ENCODE results near the gene SGMS1.

DNA sequence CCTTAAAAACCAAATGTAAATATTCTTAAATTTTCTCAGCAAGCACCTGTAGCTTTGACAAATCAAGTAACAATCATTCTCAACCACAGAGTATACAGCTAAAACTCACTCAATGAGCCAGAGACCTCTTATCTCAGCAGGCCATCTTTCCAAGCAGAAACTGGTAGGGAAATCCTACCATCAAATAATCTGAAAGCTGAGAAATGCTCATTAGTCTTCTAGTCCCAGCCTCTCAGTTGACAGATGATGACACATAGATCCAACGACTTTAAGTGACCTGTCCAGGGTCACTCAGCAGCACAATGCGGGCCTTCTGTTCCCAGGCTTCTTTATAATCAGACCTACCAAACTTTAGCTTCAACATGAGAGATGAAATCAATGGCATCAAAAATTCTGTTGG lies 184.6 kb downstream of the SGMS1 start:
- TF ChIP-seq, protein P1, sequence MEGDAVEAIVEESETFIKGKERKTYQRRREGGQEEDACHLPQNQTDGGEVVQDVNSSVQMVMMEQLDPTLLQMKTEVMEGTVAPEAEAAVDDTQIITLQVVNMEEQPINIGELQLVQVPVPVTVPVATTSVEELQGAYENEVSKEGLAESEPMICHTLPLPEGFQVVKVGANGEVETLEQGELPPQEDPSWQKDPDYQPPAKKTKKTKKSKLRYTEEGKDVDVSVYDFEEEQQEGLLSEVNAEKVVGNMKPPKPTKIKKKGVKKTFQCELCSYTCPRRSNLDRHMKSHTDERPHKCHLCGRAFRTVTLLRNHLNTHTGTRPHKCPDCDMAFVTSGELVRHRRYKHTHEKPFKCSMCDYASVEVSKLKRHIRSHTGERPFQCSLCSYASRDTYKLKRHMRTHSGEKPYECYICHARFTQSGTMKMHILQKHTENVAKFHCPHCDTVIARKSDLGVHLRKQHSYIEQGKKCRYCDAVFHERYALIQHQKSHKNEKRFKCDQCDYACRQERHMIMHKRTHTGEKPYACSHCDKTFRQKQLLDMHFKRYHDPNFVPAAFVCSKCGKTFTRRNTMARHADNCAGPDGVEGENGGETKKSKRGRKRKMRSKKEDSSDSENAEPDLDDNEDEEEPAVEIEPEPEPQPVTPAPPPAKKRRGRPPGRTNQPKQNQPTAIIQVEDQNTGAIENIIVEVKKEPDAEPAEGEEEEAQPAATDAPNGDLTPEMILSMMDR (conservative IDR thresholded peaks at IDR 0.05 in 1 of 2, IDR thresholded peaks at IDR 0.05 in 1 of 2; ENCODE audit: extremely low read depth in 1 of 2, insufficient read depth in 1 of 2, low read depth in 1 of 2, low read length in 2 of 2), result no peak
- TF ChIP-seq EZH2 (IDR thresholded peaks at IDR 0.05; ENCODE audit: borderline replicate concordance, low read length), result no peak

All from mammary epithelial cell (primary cell).